BJ (cell line): Measurements from ENCODE around the gene FHIP1B. TPM values are rescaled to one million over a fixed set of nuclear protein-coding genes. Genes with fewer than 3 reads are reported as not detected.
"Not testable (repeated sequence)": the region's sequence is repeated elsewhere in the genome, so short reads cannot be mapped to it uniquely, and the experiment has no call there.

ENCODE experiments used
- CTCF ChIA-PET: fragments of 350-600 bp; formaldehyde crosslinking; extraction: SDS; loops from one replicate; lab custom pipeline; 2021; ENCODE audit warnings: antibody characterized with exemption, inconsistent platforms; lab: Yijun Ruan, JAX
- POLR2A ChIA-PET: fragments of 300-600 bp; sonication (Branson Sonifier 250); formaldehyde crosslinking; extraction: SDS; loops from one replicate; lab custom pipeline; 2021; ENCODE audit warnings: antibody characterized with exemption; lab: Charles Lee
- DNase-seq: peaks from one replicate; pipeline ENCODE4 v3.0.0-alpha.2; 2011; ENCODE audit warnings: low read depth
- H3K27me3 ChIP-seq: 2 replicates; pipeline ENCODE4 v1.6.0; 2011; ENCODE audit warnings: low read length; ENCODE audit not compliant: control insufficient read depth, insufficient read depth
- H3K36me3 ChIP-seq: 2 replicates; pipeline ENCODE4 v1.5.1; 2011; ENCODE audit warnings: low read length; ENCODE audit not compliant: control insufficient read depth, insufficient read depth
- H3K4me3 ChIP-seq: 2 replicates; pipeline ENCODE4 v1.5.1; 2011; ENCODE audit warnings: low read depth, mild to moderate bottlenecking, control low read depth, low read length
- CTCF ChIP-seq: IDR thresholded peaks from 2 replicates; pipeline ENCODE4 v1.5.1; 2011; ENCODE audit warnings: low read depth, mild to moderate bottlenecking, control low read depth, inconsistent platforms, low read length, moderate library complexity; ENCODE audit not compliant: insufficient read depth
- polyA plus RNA-seq: library from polyadenylated mRNA; depleted of rRNA; stranded (reverse); fragments of >200 nt; gene quantifications from 2 replicates; pipeline ENCODE4 v1.2.3, GENCODE V29; 2011

Gene FHIP1B
- polyA plus RNA-seq, 1 experiment: 30.6 TPM

- DNase-seq: peak; percentile 18
- ChIA-PET POLR2A (interaction anchor here (0.7 kb wide), 1 partner anchor 42 kb away, joined by 3 read pairs; no protein-coding TSS in a partner anchor), CTCF (interaction anchor here (0.5 to 10.0 kb wide), 27 partner anchors 9 to 1583 kb away, joined by 3 to 138 read pairs (median 5); partner anchors contain the start of genes CCKBR, CNGA4 and FHIP1B)
- Histone ChIP-seq H3K27me3 (peaks cover under 1% of the 10 kb centered on the region), H3K36me3 (no peaks in the 10 kb centered on the region), H3K4me3 (no peak overlapping the region)
- peak; percentile 96 for TF ChIP-seq CTCF
Observed at GRCh38 chr11:6251120-6251733, 16.8 kb upstream of the FHIP1B start.

- POLR2A ChIA-PET: interaction anchor here (0.9 kb wide), 1 partner anchor 113 kb away, joined by 3 read pairs; no protein-coding TSS in a partner anchor
Observed at GRCh38 chr11:6249770-6250555, 15.5 kb upstream of the FHIP1B start.

GRCh38 chr11:6248897-6249296 is 14.5 kb upstream of the FHIP1B start:
- POLR2A ChIA-PET, H3K27me3 ChIP-seq, DNase-seq, H3K36me3 ChIP-seq, H3K4me3 ChIP-seq: not testable (repeated sequence)
- CTCF ChIA-PET: interaction anchor here (1.5 to 10.0 kb wide), 5 partner anchors 13 to 113 kb away, joined by 6 to 138 read pairs (median 59); partner anchors contain the start of genes CNGA4 and FHIP1B

More at GRCh38 chr11:6249770-6250555, 15.5 kb upstream of the FHIP1B start:
- H3K36me3 ChIP-seq: no peaks in the 10 kb centered on the region
- CTCF ChIA-PET: interaction anchor here (0.5 to 10.0 kb wide), 14 partner anchors 13 to 112 kb away, joined by 3 to 138 read pairs (median 10); partner anchors contain the start of genes CNGA4 and FHIP1B
- no peak for DNase-seq
- TF ChIP-seq CTCF: no peak
- no peaks in the 10 kb centered on the region; the same call in 1 of the 2 replicates for H3K27me3 ChIP-seq
- H3K4me3 ChIP-seq: no peak overlapping the region

GRCh38 chr11:6248248-6248647 is 13.8 kb upstream of the FHIP1B start:
- ChIA-PET POLR2A (no interaction called here), CTCF (interaction anchor here (5.2 to 10.0 kb wide), 2 partner anchors 69 to 105 kb away, joined by 59 to 138 read pairs; no protein-coding TSS in a partner anchor)
- no peak for TF ChIP-seq CTCF
- Histone ChIP-seq H3K36me3 (no peaks in the 10 kb centered on the region), H3K27me3 (peaks cover 1% of the 10 kb centered on the region; the same call in 1 of the 2 replicates), H3K4me3 (no peak overlapping the region)
- no peak for DNase-seq

- Histone ChIP-seq H3K4me3 (no peak overlapping the region), H3K36me3 (no peaks in the 10 kb centered on the region), H3K27me3 (peaks cover 3% of the 10 kb centered on the region; the same call in 1 of the 2 replicates)
- ChIA-PET CTCF (interaction anchor here (1.5 kb wide), 2 partner anchors 10 to 108 kb away, joined by 3 read pairs; no protein-coding TSS in a partner anchor), POLR2A (no interaction called here)
- DNase-seq: no peak
- TF ChIP-seq CTCF: no peak
Observed at GRCh38 chr11:6245536-6245935, 11.1 kb upstream of the FHIP1B start.
